Right cardiac atrium (tissue), 5 donors: ENCODE data around the gene CC2D2B. TPM values are rescaled to one million over a fixed set of nuclear protein-coding genes. Genes with fewer than 3 reads are reported as not detected.
"Not testable (repeated sequence)": the region's sequence is repeated elsewhere in the genome, so short reads cannot be mapped to it uniquely, and the experiment has no call there.

Experiments
- ATAC-seq, 2 donors: fragments of 200-7000 bp; cut with Tn5 transposase; one replicate each; pipeline versions ENCODE4 v1.8.0 to v1.9.1; 2020; ENCODE audit warnings: moderate library complexity in 2 of 2, mild to moderate bottlenecking in 1 of 2
- DNase-seq, 3 donors: peaks; one replicate each; pipeline ENCODE4 v3.0.0-alpha.2; 2020
- H3K27ac ChIP-seq: one replicate; pipeline ENCODE4 v1.5.1; 2013; ENCODE audit warnings: mild to moderate bottlenecking, low read length, control low read depth, moderate library complexity
- H3K27me3 ChIP-seq: one replicate; pipeline ENCODE4 v1.6.1; 2013; ENCODE audit not compliant: control insufficient read depth, insufficient read depth
- H3K4me1 ChIP-seq: one replicate; pipeline ENCODE4 v1.6.1; 2013; ENCODE audit warnings: low read length; ENCODE audit not compliant: control insufficient read depth, insufficient read depth
- H3K4me3 ChIP-seq: one replicate; pipeline ENCODE4 v1.5.1; 2013; ENCODE audit warnings: low read length, control low read depth
- H3K9me3 ChIP-seq: one replicate; pipeline ENCODE4 v1.6.1; 2013; ENCODE audit warnings: low read length; ENCODE audit not compliant: control insufficient read depth
- WGBS: extraction: QIAGEN DNeasy Blood & Tissue Kit; methylation state at CpG from one replicate; pipeline ENCODE4 v1.1.7; 2013; 5-methylcytosine and 5-hydroxymethylcytosine counted together
- intact Hi-C, 4 donors: fragments of 100-400 bp; cut with DNase I; formaldehyde crosslinking; loops; one replicate each; pipeline versions ENCODE4 v1.11.0 to v1.14.0; 2022 to 2023
- polyA plus RNA-seq: library from polyadenylated mRNA; stranded (reverse); fragments of 200-250 nt; gene quantifications from one replicate; pipeline ENCODE4 v1.2.3, GENCODE V29; 2013
- total RNA-seq, 4 donors: library from RNA; stranded (reverse); fragmentation: NEBNext Ultra II Directional; extraction: Animal tissue kit (Norgen Biotek cat#: 25700); gene quantifications; one replicate each; pipeline ENCODE4 v1.2.1, GENCODE V29; 2021
- donor health status: healthy with polysubstance abuse.
- donor health status: DM: no; HTN: yes; CAD: no.
- donor health status: DM: no; HTN: no; CAD: no.
- donor health status: DM: no; HTN: yes; CAD: no; lungs with severe emphysema.
- donor health status: DM: yes; HTN: yes; CAD: no.

Gene CC2D2B
- total and polyA plus RNA-seq, 5 donors = 0.77 to 3.0 (median 1.7) TPM

DNA sequence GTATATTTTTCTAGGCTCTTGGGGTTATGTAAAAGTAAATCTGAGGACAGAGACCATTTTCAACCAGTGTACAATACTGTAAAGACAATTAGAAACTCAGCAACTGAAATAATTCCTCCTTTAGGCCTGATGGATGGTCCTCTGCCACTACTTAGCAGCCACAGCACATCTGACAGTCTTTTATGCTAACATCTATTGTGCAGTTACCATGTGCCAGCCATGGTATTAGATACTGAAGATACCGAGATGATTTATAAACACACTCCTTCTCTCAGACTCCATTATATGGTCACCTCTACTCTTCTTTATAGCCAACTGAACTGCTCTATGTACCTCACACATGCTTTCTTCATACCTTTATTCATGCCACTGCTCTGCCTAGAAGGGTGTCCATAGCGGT lies 74.4 kb downstream of the CC2D2B start:
- DNase-seq (no peak), ATAC-seq (no peak)
- Histone ChIP-seq H3K9me3 (no peaks in the 10 kb centered on the region), H3K4me3 (no peak overlapping the region), H3K4me1 (no peaks in the 10 kb centered on the region), H3K27ac (no peak overlapping the region), H3K27me3 (no peaks in the 10 kb centered on the region)
- intact Hi-C loops = no loop called here
- WGBS = 95% methylated on average over 2 of the region's 2 CpGs

DNA sequence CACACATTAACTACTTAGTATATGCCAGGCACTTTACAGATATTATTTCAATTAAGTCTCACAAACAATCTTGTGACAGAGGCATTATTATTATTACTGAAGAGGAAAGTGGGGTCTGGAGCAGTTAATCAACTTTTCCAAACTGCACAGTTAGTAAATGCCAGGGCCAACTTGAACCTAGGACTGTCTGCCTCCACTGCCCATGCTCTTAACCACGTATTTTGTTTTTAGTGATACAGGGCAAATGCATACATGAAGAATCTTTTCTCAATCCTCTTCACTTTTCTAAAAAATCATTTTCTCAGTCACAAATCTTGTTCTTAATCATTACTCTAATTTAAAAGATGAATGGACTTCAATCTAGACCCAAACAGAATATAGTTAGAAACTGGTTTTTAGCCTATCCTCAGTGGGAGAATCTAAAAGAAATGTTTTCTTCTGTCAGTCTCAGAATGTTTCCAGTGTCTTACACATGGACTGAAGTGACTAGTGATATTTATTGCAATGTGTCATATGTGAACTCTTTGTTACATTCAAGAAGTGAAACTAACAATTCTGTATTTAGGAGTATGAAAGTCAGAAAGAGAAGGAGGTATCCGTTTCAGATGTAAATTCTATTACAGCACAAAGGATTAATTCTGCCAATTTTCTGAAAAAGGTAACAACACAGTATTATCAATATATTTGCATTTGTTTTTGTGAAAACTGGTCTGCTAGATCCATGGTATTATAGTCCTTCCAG lies 80.1 kb downstream of the CC2D2B start:
- Histone ChIP-seq H3K4me1 (no peaks in the 10 kb centered on the region), H3K9me3 (no peaks in the 10 kb centered on the region), H3K27ac (no peak overlapping the region), H3K4me3 (no peak overlapping the region), H3K27me3 (no peaks in the 10 kb centered on the region)
- no peak for DNase-seq
- intact Hi-C loops = no loop called here
- 57% methylated on average over 2 of the region's 2 CpGs for WGBS
- no peak for ATAC-seq

DNA sequence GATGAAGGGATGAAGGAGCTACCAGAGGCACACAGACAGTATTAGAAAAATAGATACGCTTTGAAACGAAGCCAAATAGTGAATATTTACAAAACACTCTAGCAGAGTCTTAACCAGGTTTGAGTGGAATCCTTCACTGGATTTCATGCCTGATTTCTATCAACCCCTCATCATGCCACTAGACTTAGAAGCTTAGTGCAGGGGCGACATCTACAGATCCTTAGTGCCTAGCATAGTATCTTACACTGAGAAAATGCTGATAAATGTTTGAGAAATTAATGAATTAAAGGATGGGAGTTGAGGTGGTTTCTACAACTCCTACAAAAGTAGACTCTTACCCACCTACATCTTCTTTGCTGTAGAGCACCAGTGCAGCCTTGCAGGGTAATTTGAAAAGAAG lies 80.9 kb downstream of the CC2D2B start:
- H3K4me1 ChIP-seq = no peaks in the 10 kb centered on the region
- WGBS = 89% methylated on average over 3 of the region's 3 CpGs
- DNase-seq = no peak
- no peak overlapping the region for H3K4me3 ChIP-seq
- H3K9me3 ChIP-seq = no peaks in the 10 kb centered on the region
- intact Hi-C loops = no loop called here
- no peak for ATAC-seq
- H3K27me3 ChIP-seq = no peaks in the 10 kb centered on the region
- no peak overlapping the region for H3K27ac ChIP-seq

DNA sequence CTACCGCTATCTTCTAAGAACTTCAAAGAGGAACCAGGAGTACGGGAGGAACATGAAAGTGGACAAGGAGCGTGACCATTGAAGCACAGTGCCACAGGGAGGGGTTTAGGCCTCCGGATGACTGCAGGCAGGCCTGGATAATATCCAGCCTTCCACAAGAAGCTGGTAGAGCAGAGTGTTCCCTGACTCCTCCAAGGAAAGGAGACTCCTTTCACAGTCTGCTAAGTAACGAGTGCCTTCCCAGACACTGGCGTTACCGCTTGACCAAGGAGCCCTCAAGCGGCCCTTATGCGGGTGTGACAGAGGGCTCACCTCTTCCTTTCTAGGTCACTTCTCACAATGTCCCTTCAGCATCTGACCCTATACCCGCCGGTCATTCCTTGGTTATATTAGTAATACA lies 86.6 kb downstream of the CC2D2B start:
- H3K4me3 ChIP-seq, intact Hi-C loops, H3K27ac ChIP-seq, DNase-seq, H3K9me3 ChIP-seq, H3K4me1 ChIP-seq, ATAC-seq, H3K27me3 ChIP-seq: not testable (repeated sequence)
- WGBS = 84% methylated on average over 11 of the region's 11 CpGs

DNA sequence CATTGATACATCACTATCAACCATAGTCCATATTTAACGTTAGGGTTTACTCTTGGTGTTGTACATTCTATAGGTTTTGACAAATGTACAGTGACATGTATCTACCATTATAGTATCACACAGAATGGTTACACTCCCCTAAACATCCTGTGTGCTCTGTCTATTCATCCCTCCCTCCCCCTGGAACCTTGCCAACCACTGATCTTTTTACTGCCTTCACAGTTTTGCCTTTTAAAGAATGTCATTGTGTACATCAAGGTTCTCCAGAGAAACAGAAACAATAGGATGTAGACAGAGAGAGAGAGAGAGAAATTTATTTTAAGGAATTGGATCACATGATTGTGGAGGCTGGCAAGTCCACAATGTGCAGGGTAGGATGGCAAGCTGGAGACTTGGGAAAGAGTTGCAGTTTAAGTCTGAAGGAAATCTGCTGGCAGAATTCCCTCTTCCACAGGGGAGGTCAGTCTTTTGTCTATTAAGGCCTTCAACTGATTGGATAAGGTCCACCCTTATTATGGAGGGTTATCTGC lies 90.5 kb downstream of the CC2D2B start:
- Histone ChIP-seq H3K9me3 (no peaks in the 10 kb centered on the region), H3K4me1 (no peaks in the 10 kb centered on the region), H3K4me3 (no peak overlapping the region), H3K27ac (no peak overlapping the region), H3K27me3 (no peaks in the 10 kb centered on the region)
- DNase-seq = no peak
- intact Hi-C loops = no loop called here
- 78% methylated on average over 1 of the region's 1 CpG for whole genome bisulfite sequencing
- ATAC-seq = no peak

DNA sequence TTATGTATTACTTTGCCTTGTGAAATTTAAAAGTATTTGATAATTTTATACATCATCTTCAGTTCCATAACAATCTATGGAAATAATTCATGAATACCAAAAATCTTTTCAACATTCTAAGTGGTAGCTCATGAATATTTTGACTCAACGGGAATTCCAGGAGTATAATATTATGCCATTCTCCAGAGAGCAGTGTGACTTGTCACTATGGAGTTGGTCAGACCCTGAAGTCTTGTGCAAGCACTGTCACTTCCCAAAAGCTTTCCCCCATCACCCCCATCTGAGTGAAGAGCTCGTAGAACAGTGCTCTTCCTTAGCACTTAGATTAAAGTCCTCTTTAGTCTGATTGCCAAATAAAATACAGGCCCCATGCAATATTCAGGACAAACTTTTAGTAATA lies 106.2 kb downstream of the CC2D2B start:
- no peak for ATAC-seq
- Histone ChIP-seq H3K27ac (no peak overlapping the region), H3K9me3 (no peaks in the 10 kb centered on the region), H3K27me3 (no peaks in the 10 kb centered on the region), H3K4me3 (no peak overlapping the region), H3K4me1 (no peaks in the 10 kb centered on the region)
- intact Hi-C loops = loop anchor here in 3 of 4 donors (10.0 kb wide), 2 partner anchors 131 to 281 kb away; no protein-coding TSS in a partner anchor
- no peak for DNase-seq
- 82% methylated on average over 2 of the region's 2 CpGs for WGBS

DNA sequence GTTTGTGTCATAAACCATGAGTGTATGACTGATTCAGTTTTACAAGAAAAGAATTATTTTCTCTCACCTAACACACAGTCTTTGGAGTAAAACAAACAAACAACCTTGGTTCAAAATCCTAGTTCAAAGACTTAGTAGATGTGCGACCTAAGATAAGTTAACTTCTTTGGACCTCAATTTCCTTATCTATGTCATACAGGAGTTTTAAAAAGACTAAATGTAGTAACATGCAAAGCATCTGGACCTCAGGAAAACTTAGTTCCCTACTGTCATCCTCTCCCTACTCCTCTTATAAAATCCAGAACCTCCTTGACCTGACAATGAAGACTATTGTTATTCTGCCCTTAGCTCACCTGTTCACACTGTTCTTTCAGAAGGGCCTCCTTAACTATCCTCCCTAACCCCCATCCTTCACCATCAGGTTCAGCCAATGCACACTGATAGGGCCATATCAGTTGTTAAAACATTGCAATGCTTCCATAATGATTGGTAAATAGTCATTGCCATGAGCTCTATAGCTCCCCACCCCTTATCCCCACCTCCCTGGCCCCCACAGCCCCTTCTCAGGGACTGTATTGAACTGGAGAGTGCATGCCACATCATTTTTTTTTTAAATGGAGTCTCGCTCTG lies 106.8 kb downstream of the CC2D2B start:
- H3K4me1 ChIP-seq = no peaks in the 10 kb centered on the region
- no peak overlapping the region for H3K27ac ChIP-seq
- H3K4me3 ChIP-seq = no peak overlapping the region
- intact Hi-C loops = loop anchor here in 3 of 4 donors (10.0 kb wide), 2 partner anchors 130 to 280 kb away; no protein-coding TSS in a partner anchor
- DNase-seq (no peak), ATAC-seq (no peak)
- no peaks in the 10 kb centered on the region for H3K9me3 ChIP-seq
- WGBS = 95% methylated on average over 2 of the region's 2 CpGs
- no peaks in the 10 kb centered on the region for H3K27me3 ChIP-seq

DNA sequence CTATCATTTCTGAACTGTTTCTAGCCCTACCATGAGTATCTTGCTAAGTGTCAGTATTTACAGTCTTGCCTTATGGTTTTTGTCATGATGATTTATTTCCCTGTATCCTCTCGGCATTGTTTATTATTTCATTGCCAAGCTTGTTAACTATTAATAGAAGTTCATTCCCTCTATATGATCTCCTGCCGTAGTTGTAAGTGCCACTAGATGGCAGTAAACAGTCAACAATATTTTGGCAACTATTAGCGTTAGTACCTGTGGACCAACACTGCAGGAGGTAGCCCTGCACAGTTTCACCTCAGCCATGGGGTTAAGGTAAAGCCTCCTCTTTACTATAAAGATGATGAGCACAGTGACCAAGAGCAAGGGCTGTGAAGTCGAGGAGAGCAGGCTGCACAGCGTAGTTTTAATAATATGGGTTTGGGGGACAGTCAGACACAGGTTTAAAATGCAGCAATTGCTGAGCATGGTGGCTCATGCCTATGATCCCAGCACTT lies 109.5 kb downstream of the CC2D2B start:
- DNase-seq (no peak), ATAC-seq (peak; percentile 55 to 81)
- intact Hi-C loops = loop anchor here in 3 of 4 donors (10.0 kb wide), 2 partner anchors 128 to 278 kb away; no protein-coding TSS in a partner anchor

DNA sequence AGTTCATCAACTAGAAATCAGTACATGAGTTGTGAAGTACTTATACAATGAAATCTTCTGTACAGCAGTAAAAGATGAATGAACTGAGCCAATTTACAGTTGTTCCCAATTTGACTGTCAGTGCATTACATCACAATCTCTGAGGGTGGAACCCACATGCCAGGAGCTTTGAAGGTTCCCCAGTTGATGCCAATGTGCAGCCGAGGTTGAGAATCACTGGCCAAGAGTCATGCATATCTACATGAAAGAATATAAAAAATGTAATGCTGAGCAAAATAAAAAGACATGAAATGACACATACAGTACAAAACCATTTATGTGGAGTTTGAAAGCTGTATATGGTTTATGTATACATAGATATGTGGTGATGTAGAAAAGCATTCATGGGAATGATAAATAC lies 113.6 kb downstream of the CC2D2B start:
- intact Hi-C loops = no loop called here
- no peaks in the 10 kb centered on the region for H3K4me1 ChIP-seq
- DNase-seq = no peak

More for the DNA sequence above, 109.5 kb downstream of the CC2D2B start:
- 18% methylated on average over 5 of the region's 5 CpGs for WGBS
- H3K27ac ChIP-seq = no peak overlapping the region
- no peaks in the 10 kb centered on the region for H3K9me3 ChIP-seq
- no peak overlapping the region for H3K4me3 ChIP-seq
- H3K27me3 ChIP-seq = no peaks in the 10 kb centered on the region
- no peaks in the 10 kb centered on the region for H3K4me1 ChIP-seq

DNA sequence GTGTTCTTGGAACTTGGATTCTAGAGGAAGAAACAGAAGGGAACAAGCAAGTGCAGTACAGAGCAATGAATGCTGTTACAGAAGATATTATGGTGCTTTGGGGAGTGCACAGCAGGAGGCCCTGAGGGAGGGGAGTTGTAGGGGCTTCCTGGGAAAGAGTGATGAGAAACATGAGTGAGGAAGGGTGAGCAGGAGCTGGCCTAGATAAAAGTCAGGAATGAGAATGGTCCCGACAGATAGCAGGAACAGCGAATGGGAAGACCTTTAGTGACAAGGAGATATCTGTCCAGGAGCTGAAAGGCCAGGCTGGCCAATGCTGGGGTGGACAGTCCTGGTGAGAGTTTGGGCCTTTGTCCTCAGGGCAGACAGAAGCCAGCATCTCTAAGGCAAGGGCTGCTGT lies 115.0 kb downstream of the CC2D2B start:
- ATAC-seq = no peak
- intact Hi-C loops = no loop called here
- WGBS = 66% methylated on average over 2 of the region's 2 CpGs
- Histone ChIP-seq H3K27ac (no peak overlapping the region), H3K27me3 (no peaks in the 10 kb centered on the region), H3K4me1 (no peaks in the 10 kb centered on the region), H3K4me3 (no peak overlapping the region), H3K9me3 (no peaks in the 10 kb centered on the region)
- no peak for DNase-seq

More for the DNA sequence above, 113.6 kb downstream of the CC2D2B start:
- H3K9me3 ChIP-seq = no peaks in the 10 kb centered on the region
- H3K27me3 ChIP-seq = no peaks in the 10 kb centered on the region
- WGBS = 77% methylated on average over 1 of the region's 1 CpG
- no peak for ATAC-seq
- H3K27ac ChIP-seq = no peak overlapping the region
- H3K4me3 ChIP-seq = no peak overlapping the region

DNA sequence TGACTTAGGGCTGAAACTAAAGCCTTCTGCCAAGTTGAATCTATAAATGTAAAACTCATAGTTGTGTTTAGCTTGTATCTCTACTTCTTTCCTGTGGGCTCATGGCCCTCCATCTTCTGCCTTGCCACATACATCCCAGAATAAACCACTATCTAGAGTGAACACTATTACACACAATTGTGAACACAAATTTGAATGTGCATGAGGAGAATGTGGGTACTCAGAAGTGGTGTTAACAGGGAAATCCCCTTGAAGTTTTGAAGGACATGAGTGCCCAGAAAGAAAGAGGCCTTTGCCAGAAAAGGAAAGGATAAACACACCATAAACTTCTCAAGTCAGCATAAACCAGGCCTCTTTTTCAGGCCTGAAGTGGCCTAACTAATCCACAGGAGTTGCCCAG lies 115.4 kb downstream of the CC2D2B start:
- H3K4me3 ChIP-seq = no peak overlapping the region
- H3K27me3 ChIP-seq = no peaks in the 10 kb centered on the region
- ATAC-seq (no peak), DNase-seq (no peak)
- H3K27ac ChIP-seq = no peak overlapping the region
- no peaks in the 10 kb centered on the region for H3K4me1 ChIP-seq
- H3K9me3 ChIP-seq = no peaks in the 10 kb centered on the region
- intact Hi-C loops = no loop called here
